Activated CD4-positive, CD25-positive, alpha-beta regulatory T cell (primary cell): ENCODE data around the gene AGAP6.
"Not testable (repeated sequence)": the region's sequence is repeated elsewhere in the genome, so short reads cannot be mapped to it uniquely, and the experiment has no call there.

Experiments
- DNase-seq, 4 experiments: peaks; one replicate each; lab custom pipeline; 2025; lab: John Stamatoyannopoulos, UW

The AGAP6 gene

GRCh38 chr10:50024716-50025383, 36.6 kb downstream of the AGAP6 start:
- DNase-seq: not testable (repeated sequence)

GRCh38 chr10:50025627-50026026, 37.4 kb downstream of the AGAP6 start:
- no peak for DNase-seq

GRCh38 chr10:50027195-50027594, 39.0 kb downstream of the AGAP6 start:
- no peak for DNase-seq

GRCh38 chr10:50033481-50033880, 45.3 kb downstream of the AGAP6 start:
- no peak for DNase-seq

- not testable (repeated sequence) for DNase-seq
Observed at GRCh38 chr10:50035337-50035736, 47.1 kb downstream of the AGAP6 start.

- no peak for DNase-seq
Observed at GRCh38 chr10:50044941-50045664, 56.9 kb downstream of the AGAP6 start.

GRCh38 chr10:50046457-50046856, 58.3 kb downstream of the AGAP6 start:
- DNase-seq: not testable (repeated sequence)

GRCh38 chr10:50047594-50047993, 59.4 kb downstream of the AGAP6 start:
- DNase-seq: not testable (repeated sequence)

- DNase-seq: not testable (repeated sequence)
Observed at GRCh38 chr10:50051995-50052660, 63.9 kb downstream of the AGAP6 start.

- not testable (repeated sequence) for DNase-seq
Observed at GRCh38 chr10:50052778-50053376, 64.7 kb downstream of the AGAP6 start.

GRCh38 chr10:50055494-50056292, 67.5 kb downstream of the AGAP6 start:
- DNase-seq: not testable (repeated sequence)

GRCh38 chr10:50056654-50057053, 68.4 kb downstream of the AGAP6 start:
- not testable (repeated sequence) for DNase-seq

- DNase-seq: not testable (repeated sequence)
Observed at GRCh38 chr10:50058727-50059126, 70.5 kb downstream of the AGAP6 start.

GRCh38 chr10:50059946-50060345, 71.7 kb downstream of the AGAP6 start:
- not testable (repeated sequence) for DNase-seq
